GM21723 (cell line): ENCODE data around the gene DDX24.

ENCODE experiments used
- ATAC-seq: cut with Tn5 transposase; IDR thresholded peaks from one replicate; pipeline ENCODE4 v1.9.1; 2021; ENCODE audit warnings: mild to moderate bottlenecking, moderate library complexity; ENCODE audit not compliant: unreplicated experiment

The DDX24 gene

DNA sequence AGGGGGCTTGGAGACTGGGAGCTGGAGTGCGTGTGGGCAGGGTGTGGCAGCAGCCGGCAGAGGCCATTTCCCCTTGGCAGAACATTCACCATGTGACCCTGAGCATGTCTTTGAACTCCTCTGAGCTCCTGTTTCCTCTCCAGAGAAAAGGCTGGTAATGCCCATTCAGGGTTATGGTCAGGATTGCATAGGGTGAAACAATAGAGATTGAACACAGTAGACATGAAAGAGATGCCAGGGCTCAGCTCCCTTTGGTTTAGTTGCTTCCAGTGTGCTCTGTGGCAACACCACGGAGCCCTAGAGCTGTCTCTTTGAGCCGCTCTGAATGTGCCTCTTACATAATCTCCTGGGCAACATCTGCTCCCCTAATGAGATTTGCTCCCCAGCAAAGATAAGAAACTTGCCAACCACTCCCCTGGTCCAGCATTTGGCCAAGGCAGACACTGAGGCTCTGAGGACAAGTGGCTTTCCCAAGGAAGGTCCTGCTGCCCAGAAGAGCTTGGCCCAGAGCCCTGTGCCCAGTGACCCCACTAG is 34.1 kb upstream of the DDX24 start:
- ATAC-seq, result no peak

DNA sequence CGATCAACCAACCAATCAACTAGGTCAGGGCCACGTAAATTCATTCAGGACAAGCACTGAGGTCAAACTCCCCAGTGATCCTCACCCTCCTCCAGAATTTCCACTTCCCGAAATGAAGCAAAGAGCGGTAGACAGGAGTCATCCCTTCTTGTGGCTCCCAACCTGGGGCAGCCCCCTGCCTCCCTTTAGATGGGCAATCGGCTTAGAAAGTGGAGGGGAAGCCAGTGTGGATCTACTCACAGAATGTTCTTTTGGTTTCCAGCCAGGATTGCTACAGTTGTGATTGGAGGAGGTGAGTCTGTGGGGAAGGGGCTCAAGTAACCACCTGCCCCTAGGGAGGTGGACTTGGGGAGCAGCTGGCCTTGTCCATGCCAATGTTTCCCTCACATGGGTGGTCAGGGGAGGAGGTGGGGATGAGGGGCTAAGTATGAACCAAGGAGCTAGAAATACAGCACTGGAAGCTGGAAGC is 33.6 kb upstream of the DDX24 start:
- no peak for ATAC-seq

DNA sequence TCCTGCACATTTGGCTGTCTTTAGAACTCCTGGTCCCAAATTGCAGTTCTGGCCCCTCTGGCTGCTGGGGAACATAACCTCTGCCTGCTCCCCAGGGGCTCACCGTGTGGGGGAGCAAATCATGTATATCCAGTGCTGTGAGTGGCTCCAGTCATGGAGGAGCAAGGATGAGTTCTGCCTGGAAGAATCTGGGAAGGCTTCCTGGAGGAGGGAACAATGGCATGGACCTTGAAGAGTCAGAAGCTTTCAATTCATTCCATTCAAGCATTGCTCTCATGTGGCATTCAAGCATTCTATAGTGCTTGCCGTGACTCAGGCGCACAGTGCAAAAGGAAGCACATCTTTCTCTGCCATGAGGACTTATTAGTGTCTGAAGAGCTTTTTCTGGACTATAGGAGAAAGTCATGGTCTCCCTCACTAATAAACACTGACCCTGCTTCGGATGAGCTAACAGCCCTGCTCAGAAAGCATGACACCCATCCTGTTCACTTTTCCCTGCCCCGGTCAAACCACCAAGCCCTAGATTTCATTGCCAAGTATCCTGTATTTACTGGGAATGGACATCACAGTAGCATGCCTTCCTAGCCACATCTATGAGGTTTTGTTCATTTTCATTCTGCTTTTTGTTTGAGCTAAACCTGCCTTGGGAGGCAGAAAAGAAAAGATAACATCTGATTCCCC is 33.0 kb upstream of the DDX24 start:
- no peak for ATAC-seq

DNA sequence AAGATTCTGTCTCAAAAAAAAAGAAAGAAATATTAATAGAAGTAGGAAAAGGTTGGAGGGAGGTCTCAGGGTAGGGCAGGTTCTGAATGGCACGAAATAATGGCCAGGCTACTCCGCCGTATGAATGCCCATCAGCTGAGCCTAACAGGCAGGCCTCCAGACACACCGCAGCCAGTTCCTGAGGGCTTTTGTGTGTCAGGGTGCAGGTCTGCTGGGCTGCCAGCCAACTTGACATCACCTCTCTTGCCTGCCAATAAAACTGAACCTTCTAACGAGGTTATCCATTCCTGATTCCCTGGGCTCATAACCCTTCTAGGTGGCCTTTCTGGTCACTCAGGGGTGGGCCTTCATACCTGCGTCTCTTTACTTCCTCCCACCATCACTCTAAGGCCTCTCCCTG is 32.5 kb upstream of the DDX24 start:
- no peak for ATAC-seq

DNA sequence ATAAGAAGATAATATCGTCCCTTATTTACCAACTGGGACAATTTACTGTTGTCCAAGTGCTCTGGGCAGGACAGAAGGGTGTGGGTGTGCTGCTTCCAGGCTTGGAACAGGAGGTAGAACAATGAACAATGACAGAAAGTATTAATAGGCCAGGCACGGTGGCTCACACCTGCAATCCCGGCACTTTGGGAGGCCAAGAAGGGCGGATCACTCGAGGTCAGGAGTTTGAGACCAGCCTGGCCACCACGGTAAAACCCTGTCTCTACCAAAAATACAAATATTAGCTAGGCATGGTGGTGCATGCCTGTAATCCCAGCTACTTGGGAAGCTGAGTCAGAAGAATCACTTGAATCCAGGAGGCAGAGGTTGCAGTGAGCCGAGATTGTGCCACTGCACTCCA is 32.1 kb upstream of the DDX24 start:
- ATAC-seq, result no peak

DNA sequence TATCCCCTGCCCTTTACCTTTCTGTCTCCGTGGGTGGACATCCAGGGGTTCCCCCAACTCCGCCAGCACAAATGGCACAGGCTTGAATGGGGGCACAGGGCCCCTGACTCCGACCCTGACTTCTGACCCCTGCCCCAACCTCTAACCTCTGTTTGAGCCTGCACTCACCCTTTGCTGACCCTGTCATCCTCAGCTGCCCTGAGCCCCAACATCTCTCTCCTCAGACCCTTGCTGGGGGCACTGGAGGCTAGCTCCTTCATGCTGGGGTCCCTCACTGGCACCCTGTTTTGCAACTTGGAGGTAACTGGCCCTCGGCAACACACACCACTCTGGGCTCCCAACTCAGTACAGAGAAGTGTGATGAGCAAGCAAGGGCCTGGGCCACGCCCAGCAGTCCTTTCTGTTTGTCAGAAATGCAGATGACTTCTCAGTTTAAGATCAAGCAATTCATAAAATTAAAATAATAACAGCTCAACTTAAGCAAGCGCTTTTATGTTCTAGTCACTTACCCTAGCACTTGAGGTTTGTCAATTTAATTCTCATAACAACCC is 31.6 kb upstream of the DDX24 start:
- ATAC-seq, result no peak

DNA sequence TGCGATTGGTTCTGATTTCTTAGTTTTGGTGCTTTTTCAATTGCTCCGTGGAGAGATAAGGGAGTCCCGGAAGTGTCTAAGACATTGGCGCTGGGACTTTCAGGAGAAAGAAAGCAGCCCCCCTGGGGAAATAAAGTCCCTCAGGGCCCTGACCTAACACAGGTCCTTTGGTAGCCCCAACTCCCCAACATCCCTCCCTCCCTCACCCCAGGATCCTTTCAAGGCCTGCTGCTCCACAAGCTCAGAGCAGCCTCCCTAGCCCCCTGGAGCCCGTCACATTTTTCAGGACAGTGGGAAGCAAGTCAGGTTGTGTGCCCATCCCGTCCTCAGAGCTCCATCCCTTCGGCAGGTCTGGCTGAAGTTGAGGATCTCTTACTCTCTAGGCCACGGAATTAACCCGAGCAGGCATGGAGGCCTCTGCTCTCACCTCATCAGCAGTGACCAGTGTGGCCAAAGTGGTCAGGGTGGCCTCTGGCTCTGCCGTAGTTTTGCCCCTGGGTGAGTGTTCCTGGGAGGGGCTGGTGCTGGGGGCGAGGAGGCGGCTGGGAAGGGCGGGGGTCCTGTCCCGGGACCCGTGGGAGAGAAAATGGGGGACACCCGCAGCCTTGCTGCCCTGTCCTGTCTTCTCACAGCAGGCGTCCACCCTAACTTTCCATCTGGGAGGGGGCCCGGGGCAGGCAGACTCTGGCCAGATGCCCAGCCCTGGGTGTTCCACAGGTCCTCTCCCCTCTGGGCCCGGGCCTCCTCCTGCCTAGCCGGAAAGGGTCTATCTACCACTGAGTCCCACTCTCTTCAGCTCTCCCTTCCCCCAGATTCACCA is 30.5 kb upstream of the DDX24 start:
- ATAC-seq, result no peak

DNA sequence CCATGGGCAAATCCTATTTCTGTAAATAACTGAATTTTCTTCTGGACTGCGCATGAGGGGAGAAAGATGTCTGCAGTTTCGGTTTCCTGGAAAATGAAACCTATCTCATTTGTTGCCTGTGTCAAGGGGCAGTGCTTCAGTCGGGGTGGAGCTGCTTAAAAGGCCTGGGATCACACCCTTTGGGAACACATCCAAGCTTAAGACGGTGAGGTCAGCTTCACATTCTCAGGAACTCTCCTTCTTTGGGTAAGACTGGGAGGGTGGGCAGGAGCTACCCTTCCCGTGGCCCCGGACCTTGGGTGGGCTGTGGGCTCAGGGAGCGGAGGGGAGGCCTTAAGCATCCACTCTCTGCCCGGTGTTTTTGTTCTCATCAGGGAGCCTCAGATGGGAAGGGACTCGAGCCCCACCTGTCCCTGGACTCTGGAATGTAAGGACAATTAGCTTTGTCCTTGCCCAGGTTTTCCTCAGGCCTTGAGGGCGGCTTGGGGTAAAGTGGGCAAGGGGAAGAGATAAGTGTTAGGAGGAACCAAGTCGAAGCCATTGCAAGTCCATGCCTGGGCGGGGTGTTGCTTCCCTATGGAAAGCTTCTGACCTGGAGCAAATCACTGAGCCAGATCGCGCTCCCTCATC is 29.7 kb upstream of the DDX24 start, which contains the start of gene IFI27:
Gene IFI27, plus strand, starts transcription at position 185 of the 630 bp plus-strand sequence.
- no peak for ATAC-seq

DNA sequence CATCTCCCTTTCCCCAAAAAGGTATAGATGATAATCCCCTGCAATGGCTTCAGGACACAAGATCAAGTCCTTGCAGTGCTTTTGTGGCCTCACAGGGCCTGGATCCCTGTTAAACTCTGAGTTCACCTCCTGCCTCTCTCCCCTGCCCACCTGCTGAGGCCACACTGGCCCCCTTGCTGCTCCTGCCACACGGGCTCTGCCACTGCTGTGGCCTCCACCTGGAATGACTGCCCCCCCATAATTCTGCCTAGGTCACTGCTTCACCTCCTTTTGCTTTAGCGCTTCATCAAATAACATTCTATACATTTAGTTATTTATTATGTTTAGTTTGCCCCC is 28.9 kb upstream of the DDX24 start:
- ATAC-seq, result no peak

DNA sequence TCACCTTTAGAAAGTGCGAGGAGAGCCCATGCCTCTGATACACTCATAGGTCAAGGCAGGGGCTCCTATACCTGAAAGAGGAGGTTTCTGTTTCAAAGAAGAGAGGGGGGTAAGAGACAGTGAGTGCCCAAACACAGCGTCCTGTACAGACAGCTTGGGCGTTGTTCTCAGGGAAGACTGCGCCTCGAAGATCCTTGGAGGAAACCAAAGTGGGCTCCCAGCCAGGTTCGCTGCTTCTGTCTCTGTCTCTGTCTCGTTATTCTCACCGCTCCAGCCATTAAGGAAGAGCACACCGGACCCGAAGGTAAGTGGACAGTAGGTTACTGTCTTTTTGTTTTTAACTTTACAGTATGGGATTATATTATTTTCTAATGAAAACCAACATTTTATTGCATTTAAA is 23.7 kb upstream of the DDX24 start:
- ATAC-seq, result no peak

DNA sequence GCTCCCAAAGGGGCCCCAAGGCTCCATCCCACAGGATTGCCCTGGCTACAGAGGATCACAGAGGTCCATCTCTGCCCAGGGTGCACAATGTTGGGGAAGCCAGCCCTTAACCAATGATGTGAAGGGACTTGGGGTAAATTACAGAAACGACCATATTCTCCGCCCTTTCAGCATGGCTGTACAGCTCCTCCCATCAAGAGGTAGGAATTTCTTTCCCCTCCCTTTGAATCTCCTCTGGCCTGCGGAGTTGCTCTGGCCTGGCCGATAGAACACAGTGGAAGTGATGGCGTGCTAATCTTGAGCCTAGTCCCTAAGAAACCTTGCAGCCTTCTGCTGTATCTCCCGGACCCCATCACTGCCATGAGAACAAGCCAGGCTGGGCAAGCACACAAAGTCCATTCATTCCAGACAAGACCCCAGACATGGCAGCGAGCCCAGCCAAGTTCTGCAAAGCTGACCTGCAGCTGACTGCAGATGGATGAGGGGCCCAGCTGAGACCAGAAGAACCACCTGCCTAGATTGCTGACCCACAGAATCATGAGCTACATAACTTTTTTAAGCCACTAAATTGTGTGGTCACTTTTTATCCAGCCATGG is 22.6 kb upstream of the DDX24 start:
- ATAC-seq, result no peak

DNA sequence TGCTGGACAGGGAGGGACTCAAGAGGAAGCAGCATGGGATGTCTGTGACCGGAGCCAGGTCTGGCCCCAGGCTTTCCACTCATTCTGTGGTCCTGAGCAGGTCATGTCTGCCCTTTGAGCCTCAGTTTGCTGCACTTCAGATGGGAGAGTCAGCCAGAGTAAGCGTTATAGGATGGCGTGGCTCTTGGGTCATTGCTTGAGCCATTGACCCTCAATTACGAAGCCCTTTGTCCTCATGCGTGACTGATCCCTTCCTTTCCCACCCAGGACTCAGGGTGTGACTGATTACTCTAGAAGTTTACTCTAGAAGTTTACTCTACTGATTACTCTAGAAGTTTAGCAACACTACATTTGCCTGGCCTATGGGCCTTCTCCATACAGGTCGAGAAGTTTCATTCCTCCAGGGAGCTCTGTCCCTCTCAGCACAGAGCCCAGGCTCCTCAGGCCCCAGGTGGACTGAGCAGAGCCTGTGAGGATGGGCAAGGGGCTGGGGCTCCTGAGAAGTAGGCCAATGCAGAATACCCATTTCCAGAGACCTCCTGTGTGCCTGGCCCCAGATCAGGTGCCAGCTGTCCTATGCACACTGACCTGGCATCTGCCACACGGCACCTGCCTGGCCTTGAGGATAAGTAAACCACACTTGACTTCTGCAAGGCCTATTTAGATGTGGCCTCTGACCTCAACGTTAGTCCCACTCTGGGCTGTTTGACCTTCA is 21.9 kb upstream of the DDX24 start:
- no peak for ATAC-seq

DNA sequence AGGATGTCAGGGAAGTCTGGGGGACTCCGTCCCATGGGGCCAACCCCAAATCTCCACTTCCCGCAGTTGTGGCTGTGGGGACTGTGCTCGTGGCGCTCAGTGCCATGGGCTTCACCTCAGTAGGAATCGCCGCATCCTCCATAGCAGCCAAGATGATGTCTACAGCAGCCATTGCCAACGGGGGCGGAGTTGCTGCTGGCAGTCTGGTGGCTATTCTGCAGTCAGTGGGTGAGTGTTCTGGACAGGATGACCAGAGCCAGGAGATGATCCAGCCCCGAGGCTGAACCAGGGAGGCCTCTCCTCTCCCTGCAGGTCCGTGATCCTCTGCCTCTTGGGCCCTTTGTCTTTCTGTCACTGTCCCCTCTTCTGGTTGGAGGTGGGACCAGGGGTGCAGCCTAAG is 20.7 kb upstream of the DDX24 start:
- ATAC-seq, result no peak

DNA sequence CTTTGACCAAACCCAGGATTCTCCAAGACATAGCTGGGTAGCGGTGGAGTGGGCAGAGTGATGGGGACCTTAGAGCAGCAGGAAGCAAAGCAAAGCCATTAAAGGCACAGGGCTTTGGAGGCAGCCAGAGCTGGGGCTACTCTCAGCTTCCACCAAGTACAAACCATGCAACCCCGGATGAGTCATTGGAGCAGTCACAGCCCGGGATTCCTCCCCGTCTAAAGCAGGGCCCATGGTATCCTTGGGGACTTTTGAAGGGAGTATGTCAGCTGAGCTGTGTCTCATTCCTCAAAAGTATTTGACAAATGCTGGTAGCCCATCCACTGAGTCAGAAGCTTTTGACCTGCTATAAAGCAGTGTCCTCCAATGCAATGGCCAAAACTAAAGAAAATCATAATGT is 19.8 kb upstream of the DDX24 start:
- ATAC-seq, result no peak

DNA sequence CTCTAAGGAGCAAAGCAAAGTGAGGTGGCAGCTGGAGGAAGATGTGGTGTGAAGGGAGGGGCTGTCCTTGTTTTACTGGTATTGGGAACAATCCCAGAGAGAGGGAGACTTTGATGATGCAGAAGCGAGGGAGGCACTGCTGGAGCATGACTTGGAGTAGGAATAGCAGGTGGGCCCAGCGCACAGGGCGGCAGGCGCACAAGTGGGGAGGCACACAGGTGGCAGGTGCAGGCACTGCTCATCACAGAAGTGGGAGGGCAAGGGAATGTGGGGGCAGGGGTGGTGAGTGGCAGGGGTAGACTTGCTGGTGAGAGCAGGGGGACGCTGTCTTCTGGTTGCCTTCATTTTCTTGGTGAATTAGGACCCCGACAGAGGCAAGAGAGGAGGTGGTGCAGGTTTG is 18.0 kb upstream of the DDX24 start:
- no peak for ATAC-seq

DNA sequence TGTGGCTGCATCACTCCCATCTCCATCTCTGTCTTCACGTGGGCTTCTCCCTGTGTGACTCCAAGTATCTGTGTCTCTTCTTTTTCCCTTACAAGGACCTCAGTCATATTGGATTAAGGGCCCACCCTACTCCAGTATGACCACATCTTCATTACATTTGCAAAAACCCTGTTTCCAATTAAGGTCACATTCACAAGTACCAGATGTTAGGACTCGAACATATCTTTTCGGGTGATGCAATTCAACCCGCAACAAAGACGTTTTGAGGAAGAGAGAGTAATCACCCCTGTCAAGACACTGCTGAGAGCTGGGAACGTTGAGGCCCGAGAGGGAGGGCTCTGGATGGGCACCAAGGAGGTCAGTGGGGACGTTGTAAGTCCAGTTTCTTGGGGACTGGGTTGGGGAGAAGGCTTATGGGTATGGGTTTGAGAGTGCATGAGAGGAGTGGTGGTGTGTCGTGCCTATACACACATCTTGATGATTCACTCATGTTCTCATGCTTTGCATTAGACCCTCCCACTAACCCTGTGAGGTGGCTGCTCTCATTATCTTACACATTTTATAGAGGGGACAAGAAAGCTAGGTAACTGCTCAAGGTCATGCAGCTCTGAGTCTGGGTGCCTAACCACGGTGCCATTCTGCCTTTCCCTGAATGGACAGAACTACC is 17.5 kb upstream of the DDX24 start:
- ATAC-seq, result no peak

DNA sequence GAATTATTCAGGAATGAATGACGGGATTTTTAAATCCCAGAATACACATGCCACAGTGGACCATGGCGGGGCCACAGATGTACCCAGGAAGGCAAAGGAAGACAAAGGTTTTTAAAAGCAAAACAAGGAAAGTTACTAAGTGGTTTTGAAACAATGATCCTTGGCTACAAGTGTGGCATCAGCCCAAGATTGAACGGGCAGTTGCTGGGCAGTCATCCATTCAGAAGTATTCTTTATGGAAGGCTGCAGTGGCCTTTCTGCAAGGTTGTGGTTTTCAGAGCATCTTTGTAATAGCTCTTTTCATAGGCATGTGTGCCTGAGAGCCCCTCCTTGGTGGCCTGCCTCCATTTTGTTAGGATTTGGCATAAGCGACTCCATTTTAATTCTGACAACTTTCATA is 16.1 kb upstream of the DDX24 start:
- no peak for ATAC-seq

DNA sequence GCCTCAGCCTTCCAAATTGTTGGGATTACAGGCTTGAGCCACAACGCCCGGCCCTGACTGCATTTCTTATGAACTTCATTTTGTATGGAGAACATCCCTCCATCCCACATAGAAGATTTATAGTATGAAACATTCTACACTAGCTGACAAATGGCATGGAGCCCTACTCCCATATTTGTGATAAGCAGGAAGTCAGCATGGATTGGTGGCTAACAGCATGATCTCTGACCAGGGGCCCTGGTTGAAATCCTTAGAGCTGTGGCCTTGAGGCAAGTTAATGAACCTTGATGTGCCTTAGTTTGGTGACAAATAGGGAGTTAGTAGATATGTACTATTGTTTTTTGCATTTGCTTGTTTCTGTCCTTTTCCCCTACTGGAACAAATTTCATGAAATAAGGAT is 12.4 kb upstream of the DDX24 start:
- no peak for ATAC-seq

DNA sequence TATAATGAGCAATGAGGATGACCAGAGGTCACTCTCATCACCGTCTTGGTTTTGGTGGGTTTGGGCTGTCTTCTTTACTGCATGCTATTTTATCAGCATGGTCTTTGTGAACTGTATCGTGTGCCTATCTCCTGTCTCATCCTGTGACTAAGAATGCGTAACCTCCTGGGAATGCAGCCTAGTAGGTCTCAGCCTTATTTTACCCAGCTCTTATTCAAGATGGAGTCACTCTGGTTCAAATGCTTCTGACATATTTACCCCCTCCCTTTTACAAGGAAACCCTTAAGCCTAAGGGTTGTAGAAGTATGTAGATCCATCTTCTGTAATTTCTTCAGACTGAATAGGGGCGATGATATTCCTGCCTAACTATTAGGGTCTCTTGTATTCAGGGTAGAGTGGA is 8.5 kb upstream of the DDX24 start:
- ATAC-seq, result no peak

DNA sequence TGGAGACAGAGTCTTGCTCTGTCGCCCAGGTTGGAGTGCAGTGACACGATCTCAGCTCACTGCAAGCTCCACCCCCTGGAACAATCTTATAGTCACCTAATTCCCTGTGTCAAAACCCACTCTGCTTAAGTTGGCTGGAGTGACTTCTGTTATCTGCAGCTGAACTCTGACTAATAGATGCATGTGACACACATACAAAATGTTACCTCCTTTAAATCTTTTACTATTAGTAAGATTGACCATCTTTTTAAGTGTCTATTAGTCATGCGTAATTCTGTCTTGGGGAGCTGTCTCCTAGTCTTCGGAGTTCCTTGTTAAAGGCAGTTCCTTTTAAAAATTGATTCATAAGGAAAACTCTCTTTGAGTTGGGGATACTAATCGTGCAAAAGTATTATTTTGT is 7.5 kb upstream of the DDX24 start:
- ATAC-seq, result no peak
